HFF-Myc (cell line): Measurements from ENCODE around the gene PBX3.

ENCODE experiments used
- DNase-seq: peaks from one replicate; pipeline ENCODE4 v3.0.0-alpha.2; 2011; ENCODE audit warnings: low read depth; ENCODE audit errors: extremely low read depth
- H3K4me3 ChIP-seq: replicated peaks from 2 replicates; pipeline ENCODE4 v1.5.1; 2011; ENCODE audit warnings: low read depth, mild to moderate bottlenecking, control low read depth, low read length
- TF ChIP-seq, protein P1 (sequence below): IDR thresholded peaks from 2 replicates; pipeline ENCODE4 v1.5.1; 2012; ENCODE audit warnings: mild to moderate bottlenecking, low read depth, low read length, control low read depth; ENCODE audit errors: missing control alignments

PBX3 gene

DNA sequence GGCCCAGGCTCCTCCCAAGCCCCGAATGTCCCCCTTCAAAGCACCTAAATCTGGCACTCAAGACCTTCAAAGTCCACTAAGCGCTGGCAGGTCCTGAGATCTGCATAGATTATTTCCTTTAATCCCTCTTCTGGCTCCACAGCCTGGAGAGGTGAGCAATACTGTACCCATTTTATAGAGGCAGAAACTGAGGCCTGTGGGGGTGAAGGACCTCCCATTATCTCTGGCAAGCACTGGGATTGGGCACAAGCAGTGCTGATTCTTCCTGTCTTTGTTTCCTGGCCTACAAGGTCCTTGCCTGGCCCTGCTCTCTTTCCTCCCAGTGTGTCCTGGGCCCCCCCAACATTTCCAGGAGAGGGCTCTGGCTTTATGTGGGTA is 252.3 kb downstream of the PBX3 start:
- TF ChIP-seq, protein P1, sequence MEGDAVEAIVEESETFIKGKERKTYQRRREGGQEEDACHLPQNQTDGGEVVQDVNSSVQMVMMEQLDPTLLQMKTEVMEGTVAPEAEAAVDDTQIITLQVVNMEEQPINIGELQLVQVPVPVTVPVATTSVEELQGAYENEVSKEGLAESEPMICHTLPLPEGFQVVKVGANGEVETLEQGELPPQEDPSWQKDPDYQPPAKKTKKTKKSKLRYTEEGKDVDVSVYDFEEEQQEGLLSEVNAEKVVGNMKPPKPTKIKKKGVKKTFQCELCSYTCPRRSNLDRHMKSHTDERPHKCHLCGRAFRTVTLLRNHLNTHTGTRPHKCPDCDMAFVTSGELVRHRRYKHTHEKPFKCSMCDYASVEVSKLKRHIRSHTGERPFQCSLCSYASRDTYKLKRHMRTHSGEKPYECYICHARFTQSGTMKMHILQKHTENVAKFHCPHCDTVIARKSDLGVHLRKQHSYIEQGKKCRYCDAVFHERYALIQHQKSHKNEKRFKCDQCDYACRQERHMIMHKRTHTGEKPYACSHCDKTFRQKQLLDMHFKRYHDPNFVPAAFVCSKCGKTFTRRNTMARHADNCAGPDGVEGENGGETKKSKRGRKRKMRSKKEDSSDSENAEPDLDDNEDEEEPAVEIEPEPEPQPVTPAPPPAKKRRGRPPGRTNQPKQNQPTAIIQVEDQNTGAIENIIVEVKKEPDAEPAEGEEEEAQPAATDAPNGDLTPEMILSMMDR = no peak
- no peak for DNase-seq
- no peak overlapping the region for H3K4me3 ChIP-seq

DNA sequence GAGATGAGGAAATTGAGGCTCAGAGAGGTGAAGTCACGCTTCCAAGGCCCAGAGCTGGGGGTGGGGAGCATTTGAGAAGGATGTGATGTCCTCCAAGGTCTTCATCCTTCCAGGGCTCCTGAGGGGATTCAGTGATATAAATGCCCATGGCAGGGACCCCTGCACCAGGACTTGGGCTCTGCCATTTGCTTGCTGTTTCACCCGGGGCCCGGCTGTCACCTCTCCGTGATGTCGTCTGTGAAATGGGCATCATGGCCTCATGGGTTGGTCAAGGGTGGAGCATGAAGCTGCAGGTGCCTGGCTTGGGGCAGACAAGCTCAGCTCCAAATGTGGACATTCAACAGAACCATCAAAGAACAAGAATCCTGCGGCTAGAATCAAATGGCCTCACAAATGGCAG is 253.1 kb downstream of the PBX3 start:
- TF ChIP-seq, protein P1 = no peak
- DNase-seq = no peak
- no peak overlapping the region for H3K4me3 ChIP-seq

GRCh38 chr9:126000731-126001580 is 253.8 kb downstream of the PBX3 start:
- no peak overlapping the region for H3K4me3 ChIP-seq
- DNase-seq = no peak
- TF ChIP-seq, protein P1 = no peak

DNA sequence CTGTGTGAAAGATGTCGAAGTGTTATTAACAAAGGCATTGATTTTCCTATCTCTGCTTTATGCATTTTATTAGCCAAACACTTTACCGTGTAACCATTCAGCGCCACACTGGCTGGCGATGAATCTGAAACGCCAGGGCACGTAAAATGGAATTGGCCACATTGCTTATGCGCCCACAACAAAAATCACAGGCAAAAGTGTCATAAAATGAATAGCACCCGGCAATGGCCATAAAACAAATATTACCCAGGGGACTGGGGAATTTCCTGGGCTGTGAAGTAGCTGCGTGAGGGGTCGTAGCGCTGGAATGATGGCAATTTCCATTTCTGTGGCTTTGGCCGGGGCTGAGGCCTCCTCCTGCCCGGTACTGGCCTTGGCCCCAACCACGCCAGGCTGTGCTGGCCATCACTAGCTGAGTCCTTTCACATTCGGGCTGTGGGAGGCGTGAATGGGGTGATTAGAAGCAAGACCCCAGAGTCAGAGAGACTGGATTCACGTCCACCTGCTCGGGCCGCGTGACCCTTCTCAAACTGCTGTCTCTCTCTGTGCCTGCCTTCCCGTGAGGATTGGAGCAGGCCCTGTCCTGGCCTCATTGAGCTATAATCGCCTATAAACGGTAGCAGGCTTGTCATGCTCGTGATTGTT is 254.5 kb downstream of the PBX3 start:
- no peak for DNase-seq
- TF ChIP-seq, protein P1 = no peak
- H3K4me3 ChIP-seq = no peak overlapping the region

DNA sequence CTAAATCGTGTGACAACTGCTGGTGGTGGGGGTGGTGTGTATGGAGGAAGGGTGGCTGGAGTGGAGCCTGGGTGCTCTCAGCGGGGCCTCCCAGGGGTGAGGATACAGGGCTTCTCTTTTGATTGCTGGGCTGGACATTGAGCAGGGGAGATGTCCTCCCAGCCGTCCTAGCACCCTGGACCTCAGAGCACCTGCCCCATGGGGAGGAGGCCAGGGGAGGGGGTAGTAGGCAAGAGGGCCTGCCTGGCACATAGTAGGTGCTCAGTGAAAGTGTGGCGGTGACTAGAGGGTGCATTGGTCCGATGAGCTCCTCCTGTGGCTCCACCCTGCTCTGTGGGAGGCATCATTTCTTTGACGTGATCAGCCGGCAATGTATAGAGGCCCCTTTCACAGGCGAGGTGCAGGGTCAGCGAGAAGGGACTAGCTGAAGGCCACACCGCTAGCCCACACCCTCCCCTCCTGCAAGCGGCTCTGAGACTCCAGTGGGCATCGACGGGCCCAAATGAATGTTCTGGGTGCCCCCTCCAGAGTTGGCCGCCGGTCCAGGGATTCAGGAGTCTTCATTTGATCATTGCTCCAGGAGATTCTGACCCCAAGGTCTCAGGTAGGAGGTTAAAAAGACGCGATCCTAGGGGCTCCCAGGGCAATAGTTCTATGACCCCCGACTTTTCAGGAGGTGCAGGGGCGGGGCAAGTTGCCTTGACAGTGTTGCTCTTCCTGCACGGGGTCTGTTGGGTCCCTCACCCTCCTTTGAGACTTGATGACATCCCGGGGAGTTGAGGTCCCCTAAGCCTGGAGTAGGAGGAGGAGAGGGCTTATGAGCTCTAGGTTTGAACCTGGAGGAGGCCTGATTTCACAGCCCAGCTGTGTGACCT is 255.5 kb downstream of the PBX3 start:
- TF ChIP-seq, protein P1 = no peak
- H3K4me3 ChIP-seq = no peak overlapping the region
- DNase-seq = no peak

GRCh38 chr9:126009047-126009446 is 261.9 kb downstream of the PBX3 start:
- DNase-seq = no peak
- no peak overlapping the region for H3K4me3 ChIP-seq
- TF ChIP-seq, protein P1 = peak; percentile 31
